HepG2 (cell line): ENCODE results near the gene ATP10A. TPM values are rescaled to one million over a fixed set of nuclear protein-coding genes. Genes with fewer than 3 reads are reported as not detected.

Source experiments
- ATAC-seq: fragments of 200-7000 bp; cut with Tn5 transposase; 3 replicates; pipeline ENCODE4 v1.9.1; 2020; ENCODE audit warnings: mild to moderate bottlenecking, moderate library complexity
- BruUV-seq: library from RNA; stranded (reverse); fragments of 400-500 nt; replicated peaks from 2 replicates; lab custom pipeline; 2021; lab: Mats Ljungman, UMichigan
- CTCF ChIA-PET: fragments of 300-600 bp; formaldehyde crosslinking; extraction: SDS; loops from one replicate; lab custom pipeline; 2021; ENCODE audit warnings: low total read pairs, inconsistent platforms, low intra/inter-chr PET ratio; lab: Yijun Ruan, JAX
- POLR2A ChIA-PET: fragments of 350-600 bp; sonication (Branson Sonifier 250); formaldehyde crosslinking; loops from one replicate; lab custom pipeline; 2020; ENCODE audit warnings: antibody characterized with exemption, inconsistent platforms; lab: Yijun Ruan, JAX
- DNase-seq: peaks from one replicate; pipeline ENCODE4 v3.0.0-alpha.2; 2015; ENCODE audit warnings: low spot score
- FAIRE-seq: peaks from 3 replicates; lab custom pipeline; 2011; peaks lifted over from hg19 to GRCh38; lab: Jason Lieb, UNC
- H2AFZ ChIP-seq: one replicate; pipeline ENCODE4 v1.6.1; 2011; ENCODE audit warnings: low read length, inconsistent platforms
- H3K27ac ChIP-seq: fragments of 300-600 bp; 3 replicates; pipeline ENCODE4 v1.8.0; 2011; ENCODE audit warnings: mixed run types, mild to moderate bottlenecking, mixed read lengths, low read length, inconsistent platforms; ENCODE audit not compliant: insufficient read depth; ENCODE audit errors: extremely low read length
- H3K27me3 ChIP-seq, 2 experiments: fragments of 200-600 bp in 1 of 2; 2 replicates in 1 of 2; 3 replicates in 1 of 2; pipeline versions ENCODE4 v1.6.0 to v1.8.0; 2011; ENCODE audit warnings: low read length in 2 of 2, mild to moderate bottlenecking in 2 of 2, moderate library complexity in 2 of 2, inconsistent platforms in 1 of 2; ENCODE audit not compliant: insufficient read depth in 2 of 2, control insufficient read depth in 1 of 2
- H3K36me3 ChIP-seq, 2 experiments: fragments of 200-600 bp in 1 of 2; replicated peaks in 1 of 2; 2 replicates in 1 of 2; 3 replicates in 1 of 2; pipeline versions ENCODE4 v1.5.1 to v1.8.0; 2011; ENCODE audit warnings: low read length in 2 of 2, inconsistent platforms in 1 of 2; ENCODE audit not compliant: insufficient read depth in 2 of 2, control insufficient read depth in 1 of 2
- H3K4me1 ChIP-seq: 2 replicates; pipeline ENCODE4 v1.5.1; 2012; ENCODE audit warnings: low read length, inconsistent platforms; ENCODE audit not compliant: insufficient read depth
- H3K4me2 ChIP-seq: 2 replicates; pipeline ENCODE4 v1.6.0; 2011; ENCODE audit warnings: low read depth, low read length, inconsistent platforms
- H3K4me3 ChIP-seq, 3 experiments: fragments of 200-600 bp in 1 of 3; sonication (generic), shearing (Covaris generic) in 1 of 3; replicated peaks in 1 of 3; 2 replicates each; pipeline ENCODE4 v1.5.1; 2011 to 2016; ENCODE audit warnings: low read length in 3 of 3, inconsistent platforms in 2 of 3, low read depth in 2 of 3, mild to moderate bottlenecking in 2 of 3, control low read depth in 1 of 3, mixed read lengths in 1 of 3; ENCODE audit not compliant: insufficient read depth in 1 of 3
- H3K79me2 ChIP-seq: one replicate; pipeline ENCODE4 v1.6.1; 2011; ENCODE audit warnings: low read length, inconsistent platforms; ENCODE audit not compliant: insufficient read depth
- H3K9ac ChIP-seq: 2 replicates; pipeline ENCODE4 v1.6.0; 2011; ENCODE audit warnings: mild to moderate bottlenecking, low read depth, low read length, inconsistent platforms; ENCODE audit not compliant: insufficient read depth
- H3K9me3 ChIP-seq: 2 replicates; pipeline ENCODE4 v1.5.1; 2012; ENCODE audit warnings: mild to moderate bottlenecking, low read length
- H4K20me1 ChIP-seq: 2 replicates; pipeline ENCODE4 v1.6.0; 2011; ENCODE audit warnings: inconsistent platforms, mild to moderate bottlenecking, low read length, moderate library complexity; ENCODE audit not compliant: insufficient read depth
- CHCHD3 ChIP-seq: sonication (generic); formaldehyde crosslinking; IDR thresholded peaks from 2 replicates; pipeline ENCODE4 v1.8.0; 2022; ENCODE audit warnings: mild to moderate bottlenecking, missing genetic modification reagents, moderate library complexity
- IRF9 ChIP-seq: sonication (generic); formaldehyde crosslinking; IDR thresholded peaks from 2 replicates; pipeline ENCODE4 v1.8.0; 2022; ENCODE audit warnings: missing genetic modification reagents, mild to moderate bottlenecking, borderline replicate concordance
- KMT2B ChIP-seq: IDR thresholded peaks from 2 replicates; pipeline ENCODE4 v1.6.1; 2016; ENCODE audit warnings: missing genetic modification reagents, missing compliant biosample characterization
- NFE2 ChIP-seq: sonication (generic); formaldehyde crosslinking; IDR thresholded peaks from 2 replicates; pipeline ENCODE4 v1.4.0; 2020; ENCODE audit warnings: missing genetic modification reagents
- RARG ChIP-seq: sonication (generic); formaldehyde crosslinking; IDR thresholded peaks from 2 replicates; pipeline ENCODE4 v1.4.0; 2020; ENCODE audit warnings: low read depth, mild to moderate bottlenecking, missing genetic modification reagents
- SIN3A ChIP-seq: IDR thresholded peaks from 2 replicates; pipeline ENCODE4 v1.6.1; 2011; ENCODE audit warnings: low read depth, mild to moderate bottlenecking, control low read depth, low read length, borderline replicate concordance
- SIX1 ChIP-seq: sonication (generic); formaldehyde crosslinking; IDR thresholded peaks from 2 replicates; pipeline ENCODE4 v1.4.0; 2020; ENCODE audit warnings: missing genetic modification reagents, borderline replicate concordance
- SP140L ChIP-seq: sonication (generic); formaldehyde crosslinking; IDR thresholded peaks from 2 replicates; pipeline ENCODE4 v1.4.0; 2020; ENCODE audit warnings: missing genetic modification reagents, borderline replicate concordance
- ZBTB46 ChIP-seq: sonication (generic); formaldehyde crosslinking; IDR thresholded peaks from 2 replicates; pipeline ENCODE4 v1.4.0; 2020; ENCODE audit warnings: mild to moderate bottlenecking, missing genetic modification reagents, borderline replicate concordance
- ZFX ChIP-seq: sonication (generic); formaldehyde crosslinking; IDR thresholded peaks from 2 replicates; pipeline ENCODE4 v1.4.0; 2020; ENCODE audit warnings: mild to moderate bottlenecking, low read depth, missing genetic modification reagents, moderate library complexity
- ZNF138 ChIP-seq: sonication (generic); formaldehyde crosslinking; IDR thresholded peaks from 2 replicates; pipeline ENCODE4 v1.5.0; 2020; ENCODE audit warnings: mild to moderate bottlenecking, low read depth, missing genetic modification reagents
- ZNF260 ChIP-seq: sonication (generic); formaldehyde crosslinking; IDR thresholded peaks from 2 replicates; pipeline ENCODE4 v1.4.0; 2020; ENCODE audit warnings: missing genetic modification reagents, low read depth, mild to moderate bottlenecking, borderline replicate concordance
- ZNF543 ChIP-seq: sonication (generic); formaldehyde crosslinking; IDR thresholded peaks from 2 replicates; pipeline ENCODE4 v1.4.0; 2020; ENCODE audit warnings: mild to moderate bottlenecking, missing genetic modification reagents
- ZNF598 ChIP-seq: sonication (generic); formaldehyde crosslinking; IDR thresholded peaks from 2 replicates; pipeline ENCODE4 v1.5.1; 2020; ENCODE audit warnings: mild to moderate bottlenecking, missing genetic modification reagents, borderline replicate concordance
- ZNF724P ChIP-seq: sonication (generic); formaldehyde crosslinking; IDR thresholded peaks from 2 replicates; pipeline ENCODE4 v1.8.0; 2022; ENCODE audit warnings: missing genetic modification reagents, borderline replicate concordance
- ZNF776 ChIP-seq: sonication (generic); formaldehyde crosslinking; IDR thresholded peaks from 2 replicates; pipeline ENCODE4 v1.4.0; 2020; ENCODE audit warnings: mild to moderate bottlenecking, missing genetic modification reagents
- WGBS: methylation state at CpG from one replicate; pipeline ENCODE4 v1.1.6; 2017; ENCODE audit warnings: low lambda C conversion rate; 5-methylcytosine and 5-hydroxymethylcytosine counted together
- in situ Hi-C: cut with HindIII; loops from 2 replicates; pipeline ENCODE4 v1.10.0; 2017; ENCODE audit warnings: low pct_unique_long_range_greater_than_20kb; ENCODE audit not compliant: extremely low pct_ligation_motif_present
- intact Hi-C: fragments of 100-400 bp; cut with micrococcal nuclease; formaldehyde crosslinking; loops from one replicate; pipeline ENCODE4 v1.10.0; 2022; ENCODE audit not compliant: unreplicated experiment
- polyA plus RNA-seq, 8 experiments: library from polyadenylated mRNA; depleted of rRNA in 3 of 8; stranded (reverse) in 7 of 8; unstranded in 1 of 8; fragments of >200 nt; fragmentation: Illumina TruSeq in 4 of 8; extraction: Trizol in 4 of 8; gene quantifications; 2 replicates each; pipeline versions ENCODE4 v1.2.1 to v1.2.3, GENCODE V29; 2011 to 2016; ENCODE audit warnings: low read depth in 4 of 8, missing spikeins in 1 of 8, mixed read lengths in 1 of 8; ENCODE audit not compliant: insufficient read depth in 1 of 8
- total RNA-seq, 5 experiments: library from RNA; depleted of rRNA; stranded (reverse); fragments of >200 nt; fragmentation: Illumina TruSeq; extraction: Trizol; gene quantifications; 2 replicates each; pipeline ENCODE4 v1.2.3, GENCODE V29; 2016; ENCODE audit warnings: low read depth in 1 of 5
- TF ChIP-seq, protein P1 (sequence below): sonication (generic); formaldehyde crosslinking; IDR thresholded peaks from 2 replicates; pipeline ENCODE4 v1.4.0; 2020; ENCODE audit warnings: low read depth, mild to moderate bottlenecking, missing genetic modification reagents
- TF ChIP-seq, protein P2 (sequence below): IDR thresholded peaks from 2 replicates; pipeline ENCODE4 v1.6.1; 2016; ENCODE audit warnings: mild to moderate bottlenecking

The ATP10A gene
- total and polyA plus RNA-seq, 2 of the 13 experiments (the other 11 are each of a cell fraction or from before 2014, with no cell fraction given), result 0.58 to 4.2 TPM

- peaks cover 0 to 3% of the 10 kb centered on the region in 2 experiments; a peak in 1 of 5 replicates for H3K27me3 ChIP-seq
- in situ Hi-C loops (no loop called here), intact Hi-C loops (no loop called here)
- no TSS peak for BruUV-seq
- no peak overlapping the region for H3K9ac ChIP-seq
- ChIA-PET CTCF (no interaction called here), POLR2A (no interaction called here)
- no peak overlapping the region for H3K27ac ChIP-seq
- DNase-seq, result no peak
- no peaks in the 10 kb centered on the region for H3K79me2 ChIP-seq
- FAIRE-seq, result no peak
- no peak for ATAC-seq
- no peak overlapping the region for H2AFZ ChIP-seq
- H3K4me3 ChIP-seq, result no peak overlapping the region
- no peaks in the 10 kb centered on the region for H3K4me1 ChIP-seq
- no peaks in the 10 kb centered on the region for H3K9me3 ChIP-seq
- 60% methylated on average over 10 of the region's 25 CpGs for WGBS
- no peaks in the 10 kb centered on the region for H3K36me3 ChIP-seq
- no peaks in the 10 kb centered on the region for H4K20me1 ChIP-seq
- no peak overlapping the region for H3K4me2 ChIP-seq
- TF ChIP-seq IRF9 (CRISPR knock-in tag), result no peak
- TF ChIP-seq ZNF260 (CRISPR knock-in tag), result no peak
- no peak for TF ChIP-seq ZNF138 (CRISPR knock-in tag)
- TF ChIP-seq SIN3A, result no peak
- TF ChIP-seq SIX1, result no peak
- TF ChIP-seq NFE2, result no peak
- no peak for TF ChIP-seq SP140L
- TF ChIP-seq ZNF776 (CRISPR knock-in tag), result no peak
- TF ChIP-seq, protein P1, sequence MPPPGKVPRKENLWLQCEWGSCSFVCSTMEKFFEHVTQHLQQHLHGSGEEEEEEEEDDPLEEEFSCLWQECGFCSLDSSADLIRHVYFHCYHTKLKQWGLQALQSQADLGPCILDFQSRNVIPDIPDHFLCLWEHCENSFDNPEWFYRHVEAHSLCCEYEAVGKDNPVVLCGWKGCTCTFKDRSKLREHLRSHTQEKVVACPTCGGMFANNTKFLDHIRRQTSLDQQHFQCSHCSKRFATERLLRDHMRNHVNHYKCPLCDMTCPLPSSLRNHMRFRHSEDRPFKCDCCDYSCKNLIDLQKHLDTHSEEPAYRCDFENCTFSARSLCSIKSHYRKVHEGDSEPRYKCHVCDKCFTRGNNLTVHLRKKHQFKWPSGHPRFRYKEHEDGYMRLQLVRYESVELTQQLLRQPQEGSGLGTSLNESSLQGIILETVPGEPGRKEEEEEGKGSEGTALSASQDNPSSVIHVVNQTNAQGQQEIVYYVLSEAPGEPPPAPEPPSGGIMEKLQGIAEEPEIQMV (CRISPR knock-in tag), result no peak
- TF ChIP-seq, protein P2, sequence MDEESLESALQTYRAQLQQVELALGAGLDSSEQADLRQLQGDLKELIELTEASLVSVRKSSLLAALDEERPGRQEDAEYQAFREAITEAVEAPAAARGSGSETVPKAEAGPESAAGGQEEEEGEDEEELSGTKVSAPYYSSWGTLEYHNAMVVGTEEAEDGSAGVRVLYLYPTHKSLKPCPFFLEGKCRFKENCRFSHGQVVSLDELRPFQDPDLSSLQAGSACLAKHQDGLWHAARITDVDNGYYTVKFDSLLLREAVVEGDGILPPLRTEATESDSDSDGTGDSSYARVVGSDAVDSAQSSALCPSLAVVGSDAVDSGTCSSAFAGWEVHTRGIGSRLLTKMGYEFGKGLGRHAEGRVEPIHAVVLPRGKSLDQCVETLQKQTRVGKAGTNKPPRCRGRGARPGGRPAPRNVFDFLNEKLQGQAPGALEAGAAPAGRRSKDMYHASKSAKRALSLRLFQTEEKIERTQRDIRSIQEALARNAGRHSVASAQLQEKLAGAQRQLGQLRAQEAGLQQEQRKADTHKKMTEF, result no peak
- no peak for TF ChIP-seq KMT2B (CRISPR knock-in tag)
- TF ChIP-seq ZNF724P (CRISPR knock-in tag), result no peak
- TF ChIP-seq ZBTB46 (CRISPR knock-in tag), result no peak
- no peak for TF ChIP-seq ZFX (CRISPR knock-in tag)
- no peak for TF ChIP-seq ZNF543 (CRISPR knock-in tag)
- no peak for TF ChIP-seq ZNF598 (CRISPR knock-in tag)
- TF ChIP-seq CHCHD3 (CRISPR knock-in tag), result no peak
- no peak for TF ChIP-seq RARG (CRISPR knock-in tag)
Measured at GRCh38 chr15:25797936-25798901, 64.9 kb downstream of the ATP10A start.
